Erythroblast (primary cell): ENCODE measurements around the gene ARHGAP26.

ENCODE experiments used
- GATA1 ChIP-seq: IDR thresholded peaks from 2 replicates; pipeline ENCODE4 v1.6.1; 2011; ENCODE audit warnings: low read depth, mild to moderate bottlenecking, control low read depth, low read length, moderate library complexity
- POLR2A ChIP-seq: IDR thresholded peaks from 2 replicates; pipeline ENCODE4 v1.6.1; 2011; ENCODE audit warnings: mild to moderate bottlenecking, low read length

DNA sequence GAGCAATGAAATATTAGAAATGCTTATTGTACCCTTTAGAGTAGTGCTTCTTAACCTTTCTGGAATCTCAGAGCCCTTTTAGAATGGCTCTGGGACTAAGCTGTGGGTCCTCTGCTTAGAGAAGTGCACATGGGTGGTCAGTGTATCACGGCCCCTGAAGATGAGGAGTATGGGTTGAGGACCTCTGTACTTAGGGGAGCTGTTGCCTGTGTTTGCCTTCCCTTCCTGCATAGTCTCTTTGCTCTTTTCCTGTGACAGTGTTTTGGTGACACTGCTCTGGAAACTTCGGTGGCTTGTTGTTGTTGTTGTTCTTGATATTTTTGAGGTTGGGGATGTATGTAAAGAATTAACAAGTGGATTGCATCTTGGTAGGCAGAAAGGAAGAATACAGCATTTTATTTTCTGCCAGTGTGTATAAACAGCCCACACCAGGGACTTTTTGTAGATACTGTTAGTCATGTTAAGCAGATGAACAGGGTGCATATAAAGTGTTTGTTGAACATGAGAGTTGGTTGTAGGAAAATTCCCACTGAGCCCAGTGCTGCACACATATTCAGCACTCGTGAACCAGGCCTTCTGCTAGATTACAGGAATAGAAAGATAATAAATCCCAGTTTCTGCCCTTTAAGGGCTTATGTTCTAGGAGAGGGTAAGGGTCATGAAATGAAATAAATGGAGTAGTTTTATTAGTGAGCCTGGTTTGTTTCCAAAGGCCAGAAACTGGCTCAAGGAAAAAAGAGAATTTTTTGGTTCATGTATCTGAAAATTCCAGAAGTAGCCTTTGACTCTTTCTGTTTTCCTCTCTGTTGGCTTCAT is 199.7 kb downstream of the ARHGAP26 start:
- TF ChIP-seq POLR2A = no peak
- TF ChIP-seq GATA1 = no peak
